GM13977 (cell line): ENCODE results near the gene KIF2C.
"Not testable (repeated sequence)": the region's sequence is repeated elsewhere in the genome, so short reads cannot be mapped to it uniquely, and the experiment has no call there.

Experiments
- DNase-seq: peaks from one replicate; pipeline ENCODE4 v3.0.0; 2012; ENCODE audit warnings: low spot score
- in situ Hi-C: fragments of 300-500 bp; cut with MboI; formaldehyde crosslinking; loops from one replicate; pipeline ENCODE4 v1.12.0; 2022; ENCODE audit warnings: low sequenced_read_pairs, low pct_unique_long_range_greater_than_20kb, mixed read lengths, inconsistent platforms; ENCODE audit not compliant: unreplicated experiment
- TF ChIP-seq, protein P1 (sequence below): IDR thresholded peaks from 2 replicates; pipeline ENCODE4 v1.5.1; 2012; ENCODE audit warnings: mild to moderate bottlenecking, control low read depth; ENCODE audit not compliant: insufficient read depth; ENCODE audit errors: extremely low read depth, missing control alignments

Gene KIF2C

DNA sequence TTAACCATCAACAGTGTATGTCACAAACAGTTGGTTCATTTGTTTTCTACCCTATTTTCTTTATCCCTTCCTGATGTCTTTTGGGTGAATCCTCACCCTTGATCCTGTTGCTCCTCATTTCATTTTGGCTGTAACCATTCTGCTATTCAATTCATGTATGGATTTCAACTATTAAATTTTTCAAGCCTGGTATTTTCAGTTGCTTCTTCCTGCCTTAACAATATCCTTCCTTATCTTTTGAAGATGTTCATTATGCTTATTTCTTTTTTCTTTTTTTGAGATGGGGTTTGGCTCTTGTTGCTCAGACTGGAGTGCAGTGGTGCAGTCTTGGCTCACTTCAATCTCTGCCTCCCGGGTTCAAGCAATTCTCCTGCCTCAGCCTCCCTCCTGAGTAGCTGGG, 5.9 kb upstream of the KIF2C start:
- in situ Hi-C loops = no loop called here
- TF ChIP-seq, protein P1, sequence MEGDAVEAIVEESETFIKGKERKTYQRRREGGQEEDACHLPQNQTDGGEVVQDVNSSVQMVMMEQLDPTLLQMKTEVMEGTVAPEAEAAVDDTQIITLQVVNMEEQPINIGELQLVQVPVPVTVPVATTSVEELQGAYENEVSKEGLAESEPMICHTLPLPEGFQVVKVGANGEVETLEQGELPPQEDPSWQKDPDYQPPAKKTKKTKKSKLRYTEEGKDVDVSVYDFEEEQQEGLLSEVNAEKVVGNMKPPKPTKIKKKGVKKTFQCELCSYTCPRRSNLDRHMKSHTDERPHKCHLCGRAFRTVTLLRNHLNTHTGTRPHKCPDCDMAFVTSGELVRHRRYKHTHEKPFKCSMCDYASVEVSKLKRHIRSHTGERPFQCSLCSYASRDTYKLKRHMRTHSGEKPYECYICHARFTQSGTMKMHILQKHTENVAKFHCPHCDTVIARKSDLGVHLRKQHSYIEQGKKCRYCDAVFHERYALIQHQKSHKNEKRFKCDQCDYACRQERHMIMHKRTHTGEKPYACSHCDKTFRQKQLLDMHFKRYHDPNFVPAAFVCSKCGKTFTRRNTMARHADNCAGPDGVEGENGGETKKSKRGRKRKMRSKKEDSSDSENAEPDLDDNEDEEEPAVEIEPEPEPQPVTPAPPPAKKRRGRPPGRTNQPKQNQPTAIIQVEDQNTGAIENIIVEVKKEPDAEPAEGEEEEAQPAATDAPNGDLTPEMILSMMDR = no peak
- DNase-seq = no peak

DNA sequence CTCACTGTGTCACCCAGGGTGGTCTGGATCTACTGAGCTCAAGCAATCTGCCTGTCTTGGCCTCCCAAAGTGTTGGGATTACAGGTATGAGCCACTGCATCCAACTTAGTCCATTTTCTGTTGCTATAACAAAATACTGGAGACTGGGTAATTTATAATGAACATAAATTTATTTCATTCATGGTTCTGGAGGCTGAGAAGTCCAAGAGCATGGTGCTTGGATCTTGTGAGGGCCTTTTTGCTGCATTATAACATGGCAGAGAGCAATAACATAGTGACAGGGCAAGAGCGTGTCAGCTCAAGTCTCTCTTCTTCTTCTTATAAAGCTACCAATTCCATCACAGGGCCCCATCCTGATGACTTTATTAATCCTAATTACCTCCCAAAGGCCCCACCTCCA, 3.6 kb upstream of the KIF2C start:
- no peak for DNase-seq
- in situ Hi-C loops = no loop called here
- TF ChIP-seq, protein P1 = no peak

DNA sequence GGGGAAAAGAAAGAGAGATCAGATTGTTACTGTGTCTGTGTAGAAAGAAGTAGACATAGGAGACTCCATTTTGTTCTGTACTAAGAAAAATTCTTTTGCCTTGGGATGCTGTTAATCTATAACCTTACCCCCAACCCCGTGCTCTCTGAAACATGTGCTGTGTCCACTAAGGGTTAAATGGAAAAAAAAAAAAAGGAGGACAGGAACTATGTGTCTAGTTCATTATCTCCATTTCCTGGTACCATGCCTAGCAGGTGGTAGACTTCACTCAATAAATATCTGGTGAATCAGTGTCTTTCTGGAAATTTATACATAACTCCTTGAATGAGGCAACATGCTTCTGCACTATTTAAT, 707 bp upstream of the KIF2C start:
- in situ Hi-C loops, DNase-seq: not testable (repeated sequence)

DNA sequence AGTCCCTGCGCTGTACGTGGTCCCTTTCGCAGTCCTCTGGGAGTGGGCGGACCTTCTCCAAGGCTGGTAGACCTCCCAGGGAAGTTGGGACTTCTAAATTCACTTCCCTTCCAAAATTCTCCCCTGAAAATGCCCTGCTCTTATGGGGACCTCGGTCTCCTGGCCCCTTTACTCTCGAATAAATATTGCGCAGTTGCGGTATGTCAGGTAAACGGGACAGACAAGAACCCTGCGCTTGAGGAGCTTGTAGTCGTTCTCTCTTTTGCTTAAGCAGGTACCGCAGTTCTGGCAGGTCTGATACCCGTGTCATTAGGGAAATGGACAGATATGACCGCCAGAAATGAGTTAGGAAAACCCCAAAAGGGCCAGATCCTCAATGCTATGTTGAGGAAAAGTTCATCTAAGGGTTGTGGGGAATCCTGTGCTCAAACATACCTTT, 561 bp downstream of the KIF2C start:
- no peak for DNase-seq
- in situ Hi-C loops = no loop called here
- TF ChIP-seq, protein P1 = no peak

DNA sequence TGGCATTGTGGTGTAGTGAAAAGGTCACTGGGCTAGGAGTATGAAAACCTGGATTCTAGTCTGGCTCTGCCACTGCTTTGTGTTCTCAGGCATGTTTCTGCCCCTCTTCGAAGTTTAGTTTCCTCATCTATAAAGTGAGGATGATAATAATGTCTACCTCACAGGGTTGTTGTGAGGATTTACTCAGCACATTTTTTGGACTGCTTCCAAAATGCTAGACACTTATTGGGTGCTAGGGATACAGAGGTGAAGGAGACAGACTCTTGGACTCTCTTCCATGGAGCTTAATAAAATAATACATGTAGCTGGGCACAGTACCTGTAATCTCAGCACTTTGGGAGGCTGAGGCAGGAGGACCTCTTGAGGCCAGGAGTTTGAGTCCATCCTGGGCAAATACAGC, 3.6 kb downstream of the KIF2C start:
- no peak for DNase-seq
- in situ Hi-C loops = no loop called here
- TF ChIP-seq, protein P1 = no peak

DNA sequence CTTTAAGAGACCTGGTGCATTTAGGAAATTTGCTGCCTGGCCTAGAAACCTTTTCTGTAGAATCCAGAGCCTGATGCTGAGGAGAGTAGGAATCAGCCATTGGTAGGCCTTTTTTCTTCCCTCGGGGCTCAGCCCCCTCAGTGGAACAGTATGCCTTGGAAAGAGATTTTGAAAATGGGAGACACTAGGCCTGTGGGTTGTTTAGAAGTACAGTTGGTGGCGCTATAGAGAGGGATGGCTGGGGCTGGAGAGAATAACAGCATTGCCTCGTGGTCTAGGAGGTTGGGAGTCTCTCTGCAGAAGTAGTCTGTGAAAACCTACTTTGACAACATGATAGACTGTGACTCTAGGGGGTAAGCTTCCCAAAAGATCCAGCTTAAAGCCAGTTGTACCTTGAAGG, 8.2 kb downstream of the KIF2C start:
- TF ChIP-seq, protein P1 = no peak
- in situ Hi-C loops = no loop called here

DNA sequence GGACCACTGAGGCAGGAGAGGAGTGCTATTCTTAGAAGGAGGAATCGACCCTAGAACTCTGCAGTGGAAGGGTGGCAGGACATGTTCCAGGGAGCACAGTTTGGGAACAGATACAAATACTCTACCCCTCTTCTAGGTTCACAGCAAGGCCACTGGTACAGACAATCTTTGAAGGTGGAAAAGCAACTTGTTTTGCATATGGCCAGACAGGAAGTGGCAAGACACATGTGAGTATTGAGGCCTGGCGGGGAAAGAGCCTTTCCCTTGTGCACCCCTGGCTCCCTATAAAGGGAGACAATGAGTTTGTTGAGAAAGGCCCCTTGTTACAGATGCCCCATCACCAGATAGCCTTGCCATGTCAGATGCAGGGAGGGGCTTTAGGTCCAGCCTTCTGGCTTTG, 17.8 kb downstream of the KIF2C start:
- TF ChIP-seq, protein P1 = no peak
- in situ Hi-C loops = no loop called here
- no peak for DNase-seq

More for the DNA sequence above, 8.2 kb downstream of the KIF2C start:
- DNase-seq = no peak

DNA sequence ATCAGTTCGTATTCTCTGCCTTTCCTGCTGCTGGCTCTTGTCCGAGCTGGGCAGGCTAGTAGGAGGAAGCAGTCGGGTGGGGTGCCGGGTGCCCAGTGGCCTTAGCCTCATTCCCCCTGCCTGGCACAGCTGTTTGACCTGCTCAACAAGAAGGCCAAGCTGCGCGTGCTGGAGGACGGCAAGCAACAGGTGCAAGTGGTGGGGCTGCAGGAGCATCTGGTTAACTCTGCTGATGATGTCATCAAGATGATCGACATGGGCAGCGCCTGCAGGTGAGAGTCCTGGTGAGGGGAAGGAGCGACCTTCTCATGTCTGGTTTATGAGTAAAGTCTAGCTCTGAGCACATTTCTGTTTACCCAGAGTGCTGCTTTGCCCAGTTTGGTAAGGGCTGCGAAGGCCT, 19.4 kb downstream of the KIF2C start:
- TF ChIP-seq, protein P1 = no peak
- in situ Hi-C loops = no loop called here
- DNase-seq = no peak
